Measurements from ENCODE around the gene FGF21.
"Not testable (repeated sequence)": the region's sequence is repeated elsewhere in the genome, so short reads cannot be mapped to it uniquely, and the experiment has no call there.

The FGF21 gene

GRCh38 chr19:48755084-48755641 lies at the start of gene FGF21:
FGF21 (plus strand) TSS chr19:48755524; CDS start chr19:48756237, 713 bp downstream.
- no peak for FAIRE-seq

DNA sequence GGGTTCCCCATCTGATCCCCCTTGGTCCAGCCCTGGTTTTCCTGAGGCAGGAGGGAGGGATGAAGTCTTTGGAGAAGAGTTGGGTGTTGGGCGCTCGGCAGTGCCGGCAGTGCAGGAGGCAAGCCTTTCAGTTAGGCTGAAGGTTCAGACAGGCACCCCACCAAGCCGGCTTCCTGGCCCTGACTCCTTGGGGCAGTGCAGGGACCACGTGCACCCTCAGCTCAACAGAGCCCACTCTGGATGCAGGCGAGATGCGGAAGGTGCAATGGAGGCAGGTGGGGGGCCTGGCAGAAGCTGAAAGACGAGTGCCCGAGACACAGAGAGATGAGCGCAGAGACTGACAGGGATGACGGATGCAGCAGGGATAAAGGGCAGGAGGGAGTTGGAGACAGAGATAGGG lies 46.9 kb upstream of the FGF21 start:
- DNase-seq (ENCODE audit: low spot score) (no peak), FAIRE-seq (no peak)

More at GRCh38 chr19:48755084-48755641, at the start of gene FGF21:
- DNase-seq (ENCODE audit: low spot score), result no peak

DNA sequence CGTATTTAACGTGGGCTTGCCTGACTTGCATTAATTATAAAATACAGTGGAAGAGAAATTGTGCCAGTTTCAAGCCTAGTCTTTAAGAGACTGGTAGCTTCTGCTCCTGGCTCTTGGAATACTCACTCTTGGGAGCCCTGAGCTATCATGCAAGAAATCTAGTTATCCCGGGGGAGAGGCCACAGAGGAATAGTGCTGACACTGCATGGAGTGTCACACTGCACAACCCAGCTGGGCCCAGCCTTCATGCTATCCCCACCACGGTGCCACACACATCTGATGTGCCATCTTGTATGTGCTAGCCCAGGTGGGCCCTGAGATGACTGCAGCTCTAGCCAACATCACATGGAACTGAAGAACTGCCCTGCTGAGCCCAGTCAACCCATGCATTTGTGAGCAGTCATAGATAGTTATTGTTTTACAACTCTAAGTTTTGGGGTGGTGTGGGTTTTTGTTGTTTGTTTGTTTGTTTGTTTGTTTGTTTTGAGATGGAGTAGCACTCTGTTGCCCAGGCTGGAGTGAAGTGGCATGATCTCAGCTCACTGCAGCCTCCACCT lies 44.1 kb upstream of the FGF21 start:
- DNase-seq (ENCODE audit: low spot score), result no peak

DNA sequence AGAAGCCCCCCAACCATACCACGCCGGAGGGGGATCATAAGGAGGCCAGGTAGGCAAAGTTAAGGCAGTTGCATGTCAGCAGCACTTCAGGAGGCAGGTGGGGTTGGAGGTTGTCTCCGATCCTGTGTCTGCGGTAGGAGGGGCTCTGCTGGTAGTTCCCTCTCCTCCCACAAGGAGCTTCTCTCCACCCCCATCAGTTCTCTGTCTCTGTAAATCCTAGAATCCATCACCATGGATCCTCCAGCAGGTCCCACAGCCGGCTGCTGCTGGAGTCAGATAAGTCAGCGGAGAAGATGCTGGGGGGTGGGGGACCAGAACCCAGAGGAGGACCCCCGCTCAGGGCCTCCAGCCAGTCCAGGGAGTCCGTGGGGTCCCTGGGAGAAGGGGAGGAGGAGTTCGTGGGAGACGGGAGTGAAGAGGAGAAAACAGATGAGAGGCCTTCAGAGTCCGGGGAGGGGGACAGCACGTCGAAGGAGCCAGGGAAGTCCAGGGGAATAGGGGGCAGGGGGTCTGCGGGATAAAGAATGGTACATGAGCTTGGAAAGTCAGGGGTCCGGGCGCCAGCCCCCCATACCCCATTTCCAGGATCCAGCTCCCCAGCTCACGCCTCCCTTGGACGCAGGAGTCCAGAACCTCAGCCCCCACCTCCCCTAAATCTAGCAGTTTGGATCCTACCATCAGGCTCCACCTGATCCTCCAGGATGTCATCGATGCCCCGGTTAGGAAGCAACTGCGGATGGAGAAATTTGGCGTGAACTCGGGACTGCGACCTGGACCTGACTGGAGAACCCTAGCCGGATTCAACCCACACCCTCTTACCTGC lies 42.1 kb upstream of the FGF21 start:
- DNase-seq (ENCODE audit: low spot score) (no peak), FAIRE-seq (no peak)

More for the DNA sequence above, 44.1 kb upstream of the FGF21 start:
- no peak for FAIRE-seq

DNA sequence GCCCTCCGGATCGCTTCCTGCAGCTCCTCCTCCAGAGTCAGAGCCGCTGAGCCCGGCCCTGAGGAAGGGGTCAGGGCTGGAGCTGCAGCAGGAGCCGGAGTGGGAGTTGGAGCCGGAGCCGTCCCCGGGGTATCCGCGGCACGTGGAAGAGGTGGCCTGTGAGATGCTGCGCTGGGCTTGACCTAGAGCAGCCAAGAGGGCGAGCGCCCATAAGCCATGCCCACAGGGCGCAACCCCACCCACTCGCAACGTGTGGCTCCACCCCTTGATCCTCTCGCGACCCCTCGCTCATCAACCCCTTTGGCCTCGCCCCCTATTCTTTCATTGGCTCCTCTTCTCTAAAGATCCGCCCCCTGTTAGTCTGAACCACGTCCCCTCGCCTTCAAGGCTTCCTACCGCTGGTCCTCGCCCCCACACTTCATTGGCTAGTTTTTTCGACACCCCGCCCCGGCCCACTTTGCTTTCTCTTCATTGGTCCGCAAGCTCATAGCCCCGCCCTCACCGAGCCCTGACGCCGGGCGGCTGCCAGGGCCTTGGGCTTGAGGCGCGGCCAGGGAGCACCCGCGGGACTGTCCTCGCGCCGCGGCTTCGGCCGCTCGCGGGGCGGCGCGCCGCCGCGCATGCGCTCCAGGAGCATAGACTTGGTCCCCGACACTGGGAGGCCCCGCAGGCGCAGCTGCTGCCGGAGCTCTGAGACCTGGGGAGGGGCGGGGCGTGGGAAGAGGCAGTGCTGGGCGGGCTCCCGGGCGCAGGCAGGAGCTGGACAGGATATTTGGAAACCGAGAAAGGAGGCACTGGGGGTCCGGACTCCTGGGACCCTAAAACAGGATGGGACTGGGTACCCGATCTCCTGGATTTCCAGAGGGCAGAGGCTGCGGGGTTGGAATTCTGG lies 41.2 kb upstream of the FGF21 start:
- peak; percentile 88 for FAIRE-seq
- peak; percentile 93 for DNase-seq (ENCODE audit: low spot score)

GRCh38 chr19:48714759-48715675 lies 40.3 kb upstream of the FGF21 start:
- no peak for DNase-seq (ENCODE audit: low spot score)
- no peak for FAIRE-seq

- FAIRE-seq (no peak), DNase-seq (ENCODE audit: low spot score) (no peak)
Observed at GRCh38 chr19:48715681-48716171, 39.6 kb upstream of the FGF21 start.

DNA sequence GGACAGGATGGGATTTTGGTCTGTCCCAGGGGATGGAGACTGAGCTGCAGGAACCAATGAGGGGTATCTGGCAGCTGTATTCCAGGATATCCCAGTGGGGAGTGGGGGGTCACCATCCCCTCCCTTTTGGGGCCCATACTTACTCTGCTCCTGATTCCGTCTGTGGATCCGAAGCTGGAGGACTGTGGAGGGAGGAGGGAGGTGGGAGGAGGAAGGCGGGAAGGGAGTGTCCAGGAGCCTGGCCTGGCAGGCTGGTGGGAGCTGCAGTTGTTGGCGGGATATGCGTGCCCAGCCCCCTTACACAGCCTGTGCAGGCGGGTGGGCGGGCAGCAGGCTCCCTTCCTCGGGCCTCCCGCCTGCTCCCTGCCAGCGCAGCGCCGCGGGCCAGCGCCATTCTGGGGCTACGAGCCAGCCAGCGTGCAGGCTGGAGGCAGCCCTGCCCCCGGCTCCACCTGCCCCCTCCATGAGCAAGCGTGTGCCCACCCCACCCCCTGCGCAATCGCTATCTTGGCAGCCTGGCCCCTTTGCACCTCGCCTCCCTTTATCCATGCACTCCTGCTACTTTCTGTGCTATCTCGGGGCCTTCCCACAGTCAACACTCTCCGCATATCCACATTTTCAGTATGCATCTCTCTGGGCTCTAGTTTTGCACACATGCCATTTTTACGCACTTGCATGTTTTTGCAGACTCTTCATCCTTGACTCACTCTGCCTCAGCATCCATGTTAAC lies 38.6 kb upstream of the FGF21 start:
- no peak for FAIRE-seq
- no peak for DNase-seq (ENCODE audit: low spot score)

- FAIRE-seq; DNase-seq (ENCODE audit: low spot score): not testable (repeated sequence)
Observed at GRCh38 chr19:48718106-48718505, 37.2 kb upstream of the FGF21 start.

DNA sequence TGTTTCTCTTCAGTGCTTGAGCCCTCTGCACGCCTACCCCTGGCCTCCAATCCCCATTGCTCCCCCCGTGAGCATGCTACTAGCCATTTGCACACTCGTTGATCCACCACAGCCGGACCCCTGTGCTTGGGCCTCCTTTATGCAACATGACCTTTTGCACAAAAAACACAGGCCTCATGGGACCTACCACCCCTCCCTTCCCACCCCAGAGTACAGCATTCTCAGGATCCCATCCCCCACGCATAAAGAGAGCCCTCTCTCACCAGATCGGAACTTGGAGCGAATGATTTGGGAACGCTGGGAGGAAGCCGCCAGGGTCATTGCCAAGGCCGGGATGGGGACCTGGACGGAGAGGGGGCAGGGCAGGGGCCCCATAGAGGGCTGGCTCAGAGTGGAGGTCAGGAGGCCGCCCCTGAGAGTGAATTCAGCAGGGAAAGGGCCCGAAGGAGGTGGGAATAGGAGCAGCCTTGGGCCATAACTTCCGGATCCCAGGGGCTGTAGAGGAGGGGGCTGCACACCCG lies 36.6 kb upstream of the FGF21 start:
- DNase-seq (ENCODE audit: low spot score) (no peak), FAIRE-seq (no peak)

DNA sequence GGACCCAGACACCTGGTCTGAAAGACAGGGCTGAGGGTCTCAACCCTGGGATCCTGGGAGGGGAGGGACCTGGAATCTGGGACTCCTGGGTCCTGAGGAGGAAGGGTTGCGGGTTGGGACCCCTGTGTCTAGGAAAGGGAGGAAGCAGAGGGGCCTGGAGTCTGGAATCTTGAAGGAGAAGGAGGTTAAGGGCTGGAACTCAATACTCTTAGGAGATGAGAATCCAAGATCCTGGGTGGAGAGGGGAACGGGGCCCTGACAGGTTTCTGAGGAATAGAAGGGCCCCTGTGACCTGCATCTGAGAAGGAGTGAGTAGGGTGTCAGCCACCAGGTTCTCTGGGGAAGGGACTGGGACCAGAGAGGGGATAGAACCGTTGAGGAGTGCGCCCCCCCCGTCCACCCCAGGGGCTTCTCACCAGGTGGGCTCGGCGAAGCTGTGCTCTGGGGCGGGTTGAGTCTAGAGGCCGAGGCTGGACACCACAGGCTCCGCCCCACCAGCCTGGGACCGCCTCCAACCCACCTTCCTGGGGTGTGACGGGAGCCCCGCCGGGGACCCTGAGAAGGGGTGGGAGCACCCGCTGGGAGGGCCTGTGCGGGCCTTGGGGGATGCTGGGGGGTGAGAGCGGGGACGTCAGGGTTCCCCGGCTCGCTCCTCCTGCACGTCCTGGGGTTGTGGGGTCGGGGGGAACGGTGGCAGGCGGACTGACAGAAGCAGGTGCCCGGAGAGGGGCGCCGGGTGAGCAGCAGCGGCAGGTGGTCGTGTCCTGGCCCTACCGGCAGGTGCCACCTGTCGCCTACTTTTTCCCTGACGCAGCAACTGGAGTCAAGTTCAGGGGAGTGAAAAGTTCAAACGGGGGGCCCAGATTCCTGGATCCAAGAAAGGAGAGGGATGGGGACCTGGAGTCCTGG lies 35.8 kb upstream of the FGF21 start, which contains the start of gene MAMSTR:
Gene MAMSTR (minus strand): TSS at position 463 of the 909 bp plus-strand sequence. CDS start 694 bp downstream, outside the sequence.
- no peak for DNase-seq (ENCODE audit: low spot score)

GRCh38 chr19:48720251-48720612 lies 35.1 kb upstream of the FGF21 start:
- DNase-seq (ENCODE audit: low spot score), result no peak
- FAIRE-seq, result no peak

More for the DNA sequence above, 35.8 kb upstream of the FGF21 start, which contains the start of gene MAMSTR:
- FAIRE-seq, result no peak

GRCh38 chr19:48720613-48721296 lies 34.6 kb upstream of the FGF21 start:
- peak; percentile 89 for DNase-seq (ENCODE audit: low spot score)
- peak; percentile 76 for FAIRE-seq

- no peak for FAIRE-seq
Observed at GRCh38 chr19:48722196-48722708, 33.1 kb upstream of the FGF21 start.

GRCh38 chr19:48724796-48725753 lies 30.2 kb upstream of the FGF21 start:
- FAIRE-seq (no peak), DNase-seq (ENCODE audit: low spot score) (peak; percentile 70)

More at GRCh38 chr19:48722196-48722708, 33.1 kb upstream of the FGF21 start:
- no peak for DNase-seq (ENCODE audit: low spot score)

- DNase-seq (ENCODE audit: low spot score) (no peak), FAIRE-seq (no peak)
Observed at GRCh38 chr19:48726556-48726955, 28.8 kb upstream of the FGF21 start.
